HG02840 (cell line): ENCODE results near the gene MYH7.
"Not testable (repeated sequence)": the region's sequence is repeated elsewhere in the genome, so short reads cannot be mapped to it uniquely, and the experiment has no call there.

Experiments used
- ATAC-seq: cut with Tn5 transposase; IDR thresholded peaks from one replicate; pipeline ENCODE4 v1.9.1; 2021; ENCODE audit warnings: mild to moderate bottlenecking, moderate library complexity, moderate number of reproducible peaks; ENCODE audit not compliant: unreplicated experiment, low FRiP score

Gene MYH7

GRCh38 chr14:23392613-23393012 lies 42.8 kb downstream of the MYH7 start:
- no peak for ATAC-seq

- not testable (repeated sequence) for ATAC-seq
Observed at GRCh38 chr14:23389871-23390270, 45.6 kb downstream of the MYH7 start.

GRCh38 chr14:23389396-23389795 lies 46.1 kb downstream of the MYH7 start:
- ATAC-seq: no peak

GRCh38 chr14:23388996-23389395 lies 46.5 kb downstream of the MYH7 start:
- no peak for ATAC-seq

- ATAC-seq: no peak
Observed at GRCh38 chr14:23387916-23388882, 47.3 kb downstream of the MYH7 start.

- ATAC-seq: no peak
Observed at GRCh38 chr14:23386999-23387398, 48.5 kb downstream of the MYH7 start.

- ATAC-seq: not testable (repeated sequence)
Observed at GRCh38 chr14:23386266-23386657, 49.2 kb downstream of the MYH7 start.

GRCh38 chr14:23385642-23386265 lies 49.7 kb downstream of the MYH7 start:
- no peak for ATAC-seq

- ATAC-seq: no peak
Observed at GRCh38 chr14:23385244-23385641, 50.2 kb downstream of the MYH7 start.

GRCh38 chr14:23384364-23385080 lies 50.9 kb downstream of the MYH7 start:
- ATAC-seq: no peak

- no peak for ATAC-seq
Observed at GRCh38 chr14:23382731-23383440, 52.6 kb downstream of the MYH7 start.

GRCh38 chr14:23382276-23382675 lies 53.2 kb downstream of the MYH7 start:
- no peak for ATAC-seq

GRCh38 chr14:23381871-23382270 lies 53.6 kb downstream of the MYH7 start:
- ATAC-seq: no peak

- no peak for ATAC-seq
Observed at GRCh38 chr14:23380976-23381375, 54.5 kb downstream of the MYH7 start.

- no peak for ATAC-seq
Observed at GRCh38 chr14:23380197-23380914, 55.1 kb downstream of the MYH7 start.

GRCh38 chr14:23379366-23380196 lies 55.9 kb downstream of the MYH7 start:
- ATAC-seq: no peak

- no peak for ATAC-seq
Observed at GRCh38 chr14:23378612-23379220, 56.7 kb downstream of the MYH7 start.
